ENCODE measurements around the gene GAS2L1. TPM values are rescaled to one million over a fixed set of nuclear protein-coding genes. Genes with fewer than 3 reads are reported as not detected.

The GAS2L1 gene
- total RNA-seq, 1 experiment from 2014 or later: 8.0 TPM

DNA sequence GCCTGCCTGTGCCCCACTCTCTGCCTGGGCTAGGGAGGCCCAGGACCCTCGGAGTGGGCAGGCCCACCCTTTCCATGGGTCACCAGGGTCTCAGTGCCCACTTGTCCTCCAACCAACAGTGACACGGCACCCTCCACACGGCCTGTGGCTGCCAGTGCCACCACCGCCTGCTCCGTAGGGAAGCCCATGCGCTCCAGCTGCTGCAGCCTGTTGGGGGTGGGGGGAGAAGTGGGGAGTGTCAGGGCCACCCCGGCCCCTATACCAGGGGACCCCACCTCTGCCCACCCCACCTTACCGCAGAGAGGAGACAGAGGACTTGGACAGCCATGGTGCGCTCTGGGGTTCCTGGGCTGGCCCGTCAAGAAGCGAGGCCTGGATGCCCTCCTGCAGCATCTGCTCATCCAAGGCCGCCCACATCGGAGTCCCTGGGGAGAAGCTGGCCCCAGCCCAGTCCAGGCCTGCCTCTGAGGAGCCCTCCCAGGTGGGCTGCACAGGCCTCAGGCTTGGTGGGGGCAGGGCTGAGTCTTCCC, 46.4 kb upstream of the GAS2L1 start:
- Mint-ChIP-seq H3K27me3 (ENCODE audit: low read depth) (no peaks in the 10 kb centered on the region), H3K36me3 (ENCODE audit: insufficient read depth in 1 of 3, low read depth in 3 of 3) (peaks cover 3 to 22% (median 10%) of the 10 kb centered on the region in 3 experiments), H3K27ac (no peak overlapping the region), H3K9me3 (no peaks in the 10 kb centered on the region), H3K4me1 (no peaks in the 10 kb centered on the region), H3K4me3 (no peak overlapping the region)
- no peak overlapping the region for H3K23ac ChIP-seq (ENCODE audit: insufficient read length, low read depth, low read length)
- no peak overlapping the region for H2BK15ac ChIP-seq (ENCODE audit: low read depth, low read length)
- H2BK120ac ChIP-seq (ENCODE audit: low read depth, low read length, poor library complexity, severe bottlenecking): no peak overlapping the region
- no peak overlapping the region for H4K8ac ChIP-seq (replicated peaks; ENCODE audit: insufficient read length, low read depth, low read length)
- H3K23me2 ChIP-seq (ENCODE audit: insufficient read length, low read depth, low read length, poor library complexity, severe bottlenecking): no peaks in the 10 kb centered on the region
- H3K4me2 ChIP-seq (ENCODE audit: insufficient read depth, insufficient read length, low read length): no peak overlapping the region
- H3T11ph ChIP-seq (ENCODE audit: low read length): no peak overlapping the region
- no peak overlapping the region for H3K9ac ChIP-seq (ENCODE audit: extremely low read depth, insufficient read length, low read length)
- no peak overlapping the region for H4K91ac ChIP-seq (ENCODE audit: insufficient read length, low read depth, low read length)
- no peaks in the 10 kb centered on the region for H3K79me1 ChIP-seq (ENCODE audit: insufficient read depth, low read depth, low read length, poor library complexity, severe bottlenecking)
- H3K27me3 ChIP-seq (ENCODE audit: insufficient read depth, low read length): no peaks in the 10 kb centered on the region
- TF ChIP-seq CTCF (conservative IDR thresholded peaks at IDR 0.05): no peak
- H3K79me2 ChIP-seq (ENCODE audit: insufficient read depth, low read length): no peaks in the 10 kb centered on the region
- H4K20me1 ChIP-seq (ENCODE audit: control insufficient read depth, insufficient read depth, insufficient read length): no peaks in the 10 kb centered on the region
- H2BK12ac ChIP-seq (ENCODE audit: insufficient read length, low read depth, low read length): no peak overlapping the region
- no CpG with 5 or more reads among the region's 13 CpGs for WGBS (ENCODE audit: extremely low coverage, insufficient read length, low lambda C conversion rate)
- no peak for DNase-seq
- H3K18ac ChIP-seq (ENCODE audit: insufficient read length, low read depth, low read length): no peak overlapping the region
- H2BK20ac ChIP-seq (ENCODE audit: low read depth, low read length, poor library complexity, severe bottlenecking): no peak overlapping the region
- H3K56ac ChIP-seq (ENCODE audit: insufficient read length, low read depth, low read length): no peak overlapping the region
- no peak overlapping the region for H4K5ac ChIP-seq (ENCODE audit: insufficient read length, low read depth, low read length)
- no peak overlapping the region for H2AFZ ChIP-seq (ENCODE audit: low read length)
- no peak overlapping the region for H2AK5ac ChIP-seq (ENCODE audit: insufficient read length, low read length)
- no peak overlapping the region for H3K4ac ChIP-seq (ENCODE audit: low read depth, low read length)
- no peak overlapping the region for H3K27ac ChIP-seq (ENCODE audit: insufficient read length, low read depth, low read length)
- no peak overlapping the region for H3K14ac ChIP-seq (ENCODE audit: insufficient read depth, low read length)
- H3K9me3 ChIP-seq (ENCODE audit: control insufficient read depth, low read depth, low read length): no peaks in the 10 kb centered on the region
- no peak overlapping the region for H2BK5ac ChIP-seq (ENCODE audit: insufficient read length, low read length)
- H3K4me1 ChIP-seq (ENCODE audit: insufficient read depth, low read length): no peaks in the 10 kb centered on the region
